Stimulated activated memory B cell treated with anti-CD40 and anti-IgM and Interleukin-4, amounts not matched to agents 10 μg/mL and 1 μg/mL and 100 μg/mL, for 72 hours (primary cell): ENCODE data around the gene SMKR1.
"Not testable (repeated sequence)": the region's sequence is repeated elsewhere in the genome, so short reads cannot be mapped to it uniquely, and the experiment has no call there.

Experiments used
- ATAC-seq: fragments of 150-1000 bp; cut with Tn5 transposase; 2 replicates; pipeline ENCODE4 v1.10.0; 2021
- H3K27ac Mint-ChIP-seq: one replicate; pipeline ENCODE4 v1.8.0; 2022; ENCODE audit warnings: mild to moderate bottlenecking, mixed read lengths
- H3K27me3 Mint-ChIP-seq: one replicate; pipeline ENCODE4 v1.8.0; 2022; ENCODE audit warnings: mixed read lengths
- H3K36me3 Mint-ChIP-seq: one replicate; pipeline ENCODE4 v1.8.0; 2022; ENCODE audit warnings: mixed read lengths
- H3K4me1 Mint-ChIP-seq: one replicate; pipeline ENCODE4 v1.8.0; 2022; ENCODE audit warnings: mixed read lengths
- H3K4me3 Mint-ChIP-seq: one replicate; pipeline ENCODE4 v1.8.0; 2022; ENCODE audit warnings: mild to moderate bottlenecking, moderate library complexity, mixed read lengths
- H3K9me3 Mint-ChIP-seq: one replicate; pipeline ENCODE4 v1.8.0; 2022; ENCODE audit warnings: mixed read lengths

Gene SMKR1

GRCh38 chr7:129502708-129503685 lies 666 bp downstream of the SMKR1 start:
- Mint-ChIP-seq H3K4me3 (peak overlapping the region; percentile 73), H3K4me1 (peaks cover 35% of the 10 kb centered on the region), H3K9me3 (no peaks in the 10 kb centered on the region), H3K27me3 (no peaks in the 10 kb centered on the region), H3K36me3 (no peaks in the 10 kb centered on the region), H3K27ac (peak overlapping the region; percentile 21)
- ATAC-seq, result peak; percentile 50

GRCh38 chr7:129503725-129504124 lies 1.4 kb downstream of the SMKR1 start:
- H3K4me1 Mint-ChIP-seq, result peaks cover 35% of the 10 kb centered on the region
- H3K36me3 Mint-ChIP-seq, result no peaks in the 10 kb centered on the region

GRCh38 chr7:129512192-129512591 lies 9.9 kb downstream of the SMKR1 start:
- H3K4me1 Mint-ChIP-seq, result no peaks in the 10 kb centered on the region
- peaks cover 11% of the 10 kb centered on the region for H3K36me3 Mint-ChIP-seq
- H3K9me3 Mint-ChIP-seq, result no peaks in the 10 kb centered on the region
- no peak overlapping the region for H3K27ac Mint-ChIP-seq
- H3K27me3 Mint-ChIP-seq, result no peaks in the 10 kb centered on the region
- ATAC-seq, result no peak
- H3K4me3 Mint-ChIP-seq, result no peak overlapping the region

More at GRCh38 chr7:129503725-129504124, 1.4 kb downstream of the SMKR1 start:
- ATAC-seq, result no peak
- peak overlapping the region; percentile 21 for H3K27ac Mint-ChIP-seq
- no peaks in the 10 kb centered on the region for H3K27me3 Mint-ChIP-seq
- H3K9me3 Mint-ChIP-seq, result no peaks in the 10 kb centered on the region
- peak overlapping the region; percentile 73 for H3K4me3 Mint-ChIP-seq

DNA sequence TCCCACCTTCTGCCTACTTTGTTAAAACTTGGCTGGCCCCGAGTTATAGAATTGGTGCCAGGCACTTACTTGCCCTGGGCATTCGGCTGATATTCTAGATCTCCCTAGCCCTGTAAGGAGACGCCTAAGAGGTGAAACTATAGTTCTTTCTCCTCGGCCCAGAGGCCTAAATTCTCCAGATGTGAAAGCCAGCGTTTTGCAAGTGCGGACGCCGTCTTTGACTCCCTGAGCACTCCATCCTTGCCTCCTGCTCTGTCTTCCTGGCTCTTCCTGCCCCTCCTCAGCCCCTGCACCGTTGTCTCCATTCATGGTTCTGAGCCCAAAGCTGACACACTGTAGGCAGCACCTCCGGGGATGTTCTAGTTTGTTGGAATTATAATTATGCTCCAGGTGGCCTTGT lies 11.2 kb downstream of the SMKR1 start:
- Mint-ChIP-seq H3K27me3 (peaks cover 8% of the 10 kb centered on the region), H3K36me3 (peaks cover 11% of the 10 kb centered on the region), H3K4me3 (no peak overlapping the region), H3K4me1 (no peaks in the 10 kb centered on the region), H3K9me3 (no peaks in the 10 kb centered on the region), H3K27ac (no peak overlapping the region)
- no peak for ATAC-seq

- peaks cover 8% of the 10 kb centered on the region for H3K27me3 Mint-ChIP-seq
- ATAC-seq, result no peak
Observed at GRCh38 chr7:129514683-129515082, 12.4 kb downstream of the SMKR1 start.

DNA sequence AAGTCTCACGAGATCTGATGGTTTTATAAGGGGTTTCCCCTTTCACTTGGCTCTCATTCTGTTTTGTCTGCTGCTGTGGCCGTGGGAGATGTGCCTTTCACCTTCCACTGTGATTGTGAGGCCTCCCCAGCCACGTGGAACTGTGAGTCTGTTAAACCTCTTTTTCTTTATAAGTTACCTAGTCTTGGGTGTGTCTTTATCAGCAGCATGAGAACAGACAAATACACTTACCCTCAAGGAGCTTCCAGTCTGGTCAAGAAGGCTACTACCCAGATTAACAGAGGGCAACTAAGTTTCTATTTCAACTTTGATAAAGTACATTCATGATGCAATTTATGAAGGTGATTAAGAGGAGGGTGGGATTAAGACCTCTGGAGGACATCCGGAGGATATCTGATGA lies 13.1 kb downstream of the SMKR1 start:
- Mint-ChIP-seq H3K27ac (no peak overlapping the region), H3K9me3 (no peaks in the 10 kb centered on the region), H3K36me3 (peaks cover 11% of the 10 kb centered on the region), H3K4me3 (no peak overlapping the region), H3K4me1 (no peaks in the 10 kb centered on the region), H3K27me3 (peaks cover 8% of the 10 kb centered on the region)
- ATAC-seq, result no peak

More at GRCh38 chr7:129514683-129515082, 12.4 kb downstream of the SMKR1 start:
- Mint-ChIP-seq H3K36me3 (peaks cover 11% of the 10 kb centered on the region), H3K4me3 (no peak overlapping the region), H3K9me3 (no peaks in the 10 kb centered on the region), H3K4me1 (no peaks in the 10 kb centered on the region), H3K27ac (no peak overlapping the region)

- no peak overlapping the region for H3K4me3 Mint-ChIP-seq
- H3K36me3 Mint-ChIP-seq, result peaks cover 6% of the 10 kb centered on the region
- no peaks in the 10 kb centered on the region for H3K4me1 Mint-ChIP-seq
- H3K27ac Mint-ChIP-seq, result no peak overlapping the region
- peaks cover 22% of the 10 kb centered on the region for H3K27me3 Mint-ChIP-seq
- ATAC-seq, result no peak
- H3K9me3 Mint-ChIP-seq, result no peaks in the 10 kb centered on the region
Observed at GRCh38 chr7:129517931-129518330, 15.6 kb downstream of the SMKR1 start.

DNA sequence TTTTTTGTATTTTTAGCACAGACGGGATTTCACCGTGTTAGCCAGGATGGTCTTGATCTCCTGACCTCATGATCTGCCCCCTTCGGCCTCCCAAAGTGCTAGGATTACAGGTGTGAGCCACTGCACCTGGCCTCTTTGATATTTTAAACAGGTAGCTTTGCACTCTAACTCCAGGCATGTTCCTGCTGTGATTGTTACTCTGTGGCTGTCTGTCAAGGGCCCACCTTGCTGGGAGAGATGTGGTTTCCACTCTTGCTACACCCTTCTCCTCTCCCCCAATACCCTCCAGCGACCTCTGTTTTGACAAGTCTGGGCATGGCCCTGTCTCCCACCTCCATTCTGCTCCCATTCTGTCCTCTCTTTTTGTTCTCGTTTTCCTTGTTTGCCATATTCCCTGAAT lies 17.1 kb downstream of the SMKR1 start:
- no peak for ATAC-seq
- Mint-ChIP-seq H3K27me3 (peaks cover 29% of the 10 kb centered on the region), H3K36me3 (no peaks in the 10 kb centered on the region), H3K4me3 (no peak overlapping the region), H3K27ac (no peak overlapping the region), H3K4me1 (no peaks in the 10 kb centered on the region), H3K9me3 (no peaks in the 10 kb centered on the region)

- Mint-ChIP-seq H3K4me1 (no peaks in the 10 kb centered on the region), H3K4me3 (no peak overlapping the region), H3K27me3 (peaks cover 50% of the 10 kb centered on the region), H3K9me3 (no peaks in the 10 kb centered on the region), H3K27ac (no peak overlapping the region), H3K36me3 (no peaks in the 10 kb centered on the region)
- peak; percentile 59 for ATAC-seq
Observed at GRCh38 chr7:129522088-129522970, 20.0 kb downstream of the SMKR1 start.

GRCh38 chr7:129522971-129523340 lies 20.6 kb downstream of the SMKR1 start:
- no peaks in the 10 kb centered on the region for H3K4me1 Mint-ChIP-seq
- no peaks in the 10 kb centered on the region for H3K9me3 Mint-ChIP-seq
- H3K27me3 Mint-ChIP-seq, result peaks cover 49% of the 10 kb centered on the region
- no peak overlapping the region for H3K27ac Mint-ChIP-seq
- no peaks in the 10 kb centered on the region for H3K36me3 Mint-ChIP-seq
- ATAC-seq, result no peak
- H3K4me3 Mint-ChIP-seq, result no peak overlapping the region

DNA sequence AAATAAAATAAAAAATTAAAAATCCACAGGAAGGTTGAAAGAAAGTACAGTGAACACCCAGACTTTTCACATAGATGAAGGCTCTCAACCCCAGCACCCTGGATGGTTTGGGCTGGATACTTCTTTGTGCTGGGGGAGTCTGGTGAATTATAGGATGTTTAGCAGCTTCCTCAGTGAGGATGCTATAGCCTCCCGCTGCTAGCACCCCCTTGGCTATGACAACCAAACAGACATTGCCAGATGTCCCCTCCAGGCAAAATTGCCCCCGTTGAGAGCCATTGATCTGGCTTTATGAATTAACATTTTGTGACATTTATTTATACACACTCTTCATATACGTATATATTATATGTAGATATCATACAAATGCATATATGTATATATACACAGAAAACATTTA lies 21.6 kb downstream of the SMKR1 start:
- H3K36me3 Mint-ChIP-seq, result no peaks in the 10 kb centered on the region
- H3K4me3 Mint-ChIP-seq, result no peak overlapping the region
- H3K27ac Mint-ChIP-seq, result no peak overlapping the region
- no peaks in the 10 kb centered on the region for H3K9me3 Mint-ChIP-seq
- H3K27me3 Mint-ChIP-seq, result peaks cover 44% of the 10 kb centered on the region
- ATAC-seq, result no peak
- H3K4me1 Mint-ChIP-seq, result no peaks in the 10 kb centered on the region

- H3K4me1 Mint-ChIP-seq, H3K4me3 Mint-ChIP-seq, H3K9me3 Mint-ChIP-seq, H3K27ac Mint-ChIP-seq, H3K36me3 Mint-ChIP-seq, ATAC-seq: not testable (repeated sequence)
- H3K27me3 Mint-ChIP-seq, result peaks cover 44% of the 10 kb centered on the region
Observed at GRCh38 chr7:129524405-129524804, 22.1 kb downstream of the SMKR1 start.

GRCh38 chr7:129525225-129525862 lies 23.0 kb downstream of the SMKR1 start:
- no peak overlapping the region for H3K4me3 Mint-ChIP-seq
- no peak overlapping the region for H3K27ac Mint-ChIP-seq
- no peaks in the 10 kb centered on the region for H3K36me3 Mint-ChIP-seq
- H3K4me1 Mint-ChIP-seq, result no peaks in the 10 kb centered on the region
- H3K27me3 Mint-ChIP-seq, result peaks cover 44% of the 10 kb centered on the region
- ATAC-seq, result no peak
- no peaks in the 10 kb centered on the region for H3K9me3 Mint-ChIP-seq

- no peaks in the 10 kb centered on the region for H3K4me1 Mint-ChIP-seq
- H3K9me3 Mint-ChIP-seq, result no peaks in the 10 kb centered on the region
- no peak for ATAC-seq
- no peak overlapping the region for H3K4me3 Mint-ChIP-seq
- no peak overlapping the region for H3K27ac Mint-ChIP-seq
- peaks cover 24% of the 10 kb centered on the region for H3K27me3 Mint-ChIP-seq
- H3K36me3 Mint-ChIP-seq, result no peaks in the 10 kb centered on the region
Observed at GRCh38 chr7:129529643-129530042, 27.3 kb downstream of the SMKR1 start.

DNA sequence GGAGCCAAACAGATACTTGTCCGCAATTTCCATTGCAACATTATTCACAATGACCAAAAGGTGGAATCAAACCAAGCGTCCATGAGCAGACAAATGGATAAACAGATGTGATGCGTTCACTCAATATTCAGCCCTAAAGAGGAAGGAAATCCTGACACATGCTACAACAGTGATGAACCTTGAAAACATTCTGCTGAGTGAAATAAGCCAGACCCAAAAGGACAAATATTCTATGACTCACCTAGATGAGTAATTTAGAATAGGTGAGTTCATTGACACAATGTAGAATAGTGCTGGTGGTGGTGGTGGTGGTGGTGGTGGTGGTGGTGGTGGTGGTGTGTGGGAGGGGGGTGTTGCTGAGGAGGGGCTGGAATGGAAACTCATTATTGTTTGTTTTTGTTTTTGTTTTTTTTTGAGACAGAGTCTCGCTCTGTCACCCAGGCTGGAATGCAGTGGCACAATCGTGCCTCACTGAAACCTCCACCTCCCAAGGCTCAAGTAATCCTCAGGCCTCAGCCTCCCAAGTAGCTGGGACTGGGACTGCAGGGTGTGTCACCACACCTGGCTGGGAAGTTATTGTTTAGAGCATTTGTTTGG lies 28.6 kb downstream of the SMKR1 start:
- H3K27me3 Mint-ChIP-seq, result peaks cover 11% of the 10 kb centered on the region
- H3K36me3 Mint-ChIP-seq, result no peaks in the 10 kb centered on the region
- H3K27ac Mint-ChIP-seq, result no peak overlapping the region
- H3K4me3 Mint-ChIP-seq, result no peak overlapping the region
- H3K9me3 Mint-ChIP-seq, result no peaks in the 10 kb centered on the region
- H3K4me1 Mint-ChIP-seq, result peaks cover 4% of the 10 kb centered on the region
- peak; percentile 77 for ATAC-seq
